Measurements from ENCODE around the gene DKKL1. TPM values are rescaled to one million over a fixed set of nuclear protein-coding genes. Genes with fewer than 3 reads are reported as not detected.

DKKL1 gene
- total RNA-seq, 1 experiment from 2014 or later, result 1.0 TPM

DNA sequence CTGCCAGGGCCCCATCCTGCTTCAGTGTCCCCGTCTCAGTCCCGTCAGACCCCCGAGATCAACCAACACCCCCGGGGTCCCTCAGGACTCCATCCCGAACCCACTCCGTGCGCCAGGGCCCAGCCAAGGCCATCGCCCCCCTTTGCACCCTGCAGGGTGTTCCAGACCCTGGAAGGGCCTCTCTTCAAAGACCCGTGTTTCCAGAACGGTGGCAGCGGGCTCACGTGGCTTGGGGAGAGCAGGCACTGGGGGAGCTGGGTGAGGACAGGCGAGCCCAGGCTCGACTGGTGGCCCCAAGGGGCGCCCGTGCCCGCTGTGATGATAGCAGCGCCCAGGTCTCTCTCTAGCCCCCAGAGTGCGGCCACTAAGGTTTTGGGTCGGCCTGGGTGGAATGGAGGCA lies 25.7 kb downstream of the DKKL1 start:
- no peaks in the 10 kb centered on the region for H3K27me3 ChIP-seq (ENCODE audit: insufficient read depth, low read length)
- no peak for DNase-seq (ENCODE audit: low read depth, low spot score)
- peaks cover 3 to 10% of the 10 kb centered on the region in 2 experiments; a peak in 3 of 4 replicates for H3K4me1 ChIP-seq (ENCODE audit: control insufficient read depth in 1 of 2, insufficient read depth in 2 of 2, low read length in 2 of 2)
- BruUV-seq (replicated peaks), result no TSS peak
- no peak overlapping the region for H3K4me2 ChIP-seq (ENCODE audit: low read length)
- no peaks in the 10 kb centered on the region for H4K20me1 ChIP-seq (ENCODE audit: insufficient read depth)
- POLR2A ChIA-PET, result no interaction called here
- H2AFZ ChIP-seq (ENCODE audit: low read depth, low read length, poor library complexity, severe bottlenecking), result no peak overlapping the region
- no peaks in the 10 kb centered on the region for H3K9me2 ChIP-seq (ENCODE audit: insufficient read depth)
- intact Hi-C loops (cut with micrococcal nuclease), result no loop called here
- no peak overlapping the region for H3K4me3 ChIP-seq (replicated peaks in 1 of 2; ENCODE audit: low read depth in 1 of 2, low read length in 2 of 2)
- H3K9me3 ChIP-seq (ENCODE audit: control insufficient read depth in 1 of 2, insufficient read depth in 1 of 2, low read depth in 1 of 2, low read length in 2 of 2), result no peaks in the 10 kb centered on the region
- no peak for ATAC-seq
- CTCF ChIA-PET, result no interaction called here
- H3K9ac ChIP-seq (ENCODE audit: low read length), result no peak overlapping the region
- no peaks in the 10 kb centered on the region for H3K36me3 ChIP-seq (ENCODE audit: control insufficient read depth in 1 of 2, insufficient read depth in 2 of 2, low read length in 2 of 2)
- H3K79me2 ChIP-seq (ENCODE audit: insufficient read depth, low read length), result no peaks in the 10 kb centered on the region
- no peak overlapping the region for H3K27ac ChIP-seq (ENCODE audit: low read depth, low read length)
- RAD21 ChIA-PET (ENCODE audit: low non-redundant PET in 1 of 2, low total read pairs in 2 of 2, uncharacterized antibody in 2 of 2, unreplicated experiment in 2 of 2), result no interaction called here
- TF ChIP-seq, protein P1, sequence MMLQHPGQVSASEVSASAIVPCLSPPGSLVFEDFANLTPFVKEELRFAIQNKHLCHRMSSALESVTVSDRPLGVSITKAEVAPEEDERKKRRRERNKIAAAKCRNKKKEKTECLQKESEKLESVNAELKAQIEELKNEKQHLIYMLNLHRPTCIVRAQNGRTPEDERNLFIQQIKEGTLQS (IDR thresholded peaks at IDR 0.05), result no peak
- TF ChIP-seq TCF7L2 (IDR thresholded peaks at IDR 0.05; ENCODE audit: borderline replicate concordance, extremely low read depth, insufficient read depth, insufficient read length) (no peak), POLR2AphosphoS5 (IDR thresholded peaks at IDR 0.05; ENCODE audit: low read depth, low read length) (no peak), POLR2A (IDR thresholded peaks at IDR 0.05; ENCODE audit: borderline replicate concordance, extremely low read depth, insufficient read depth, insufficient read length) (no peak), CEBPB (IDR thresholded peaks at IDR 0.05; ENCODE audit: low read depth) (no peak)

GRCh38 chr19:49390131-49390928 lies 26.7 kb downstream of the DKKL1 start:
- POLR2A ChIA-PET, result no interaction called here
- TF ChIP-seq ZFX (IDR thresholded peaks at IDR 0.05), result no peak
- no peak for TF ChIP-seq POLR2A (IDR thresholded peaks at IDR 0.05; ENCODE audit: borderline replicate concordance, extremely low read depth, insufficient read depth, insufficient read length)
- TF ChIP-seq TCF7L2 (IDR thresholded peaks at IDR 0.05; ENCODE audit: borderline replicate concordance, extremely low read depth, insufficient read depth, insufficient read length), result no peak
- TF ChIP-seq JUND (IDR thresholded peaks at IDR 0.05), result no peak
- TF ChIP-seq YY1 (IDR thresholded peaks at IDR 0.05; ENCODE audit: extremely low read depth, insufficient replicate concordance, low read depth, low read length), result no peak
- TF ChIP-seq POLR2AphosphoS5 (IDR thresholded peaks at IDR 0.05; ENCODE audit: low read depth, low read length), result no peak
- TF ChIP-seq, protein P2, sequence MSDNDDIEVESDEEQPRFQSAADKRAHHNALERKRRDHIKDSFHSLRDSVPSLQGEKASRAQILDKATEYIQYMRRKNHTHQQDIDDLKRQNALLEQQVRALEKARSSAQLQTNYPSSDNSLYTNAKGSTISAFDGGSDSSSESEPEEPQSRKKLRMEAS (IDR thresholded peaks at IDR 0.05), result no peak
- TF ChIP-seq EZH2phosphoT487 (IDR thresholded peaks at IDR 0.05; ENCODE audit: borderline replicate concordance), result no peak
- TF ChIP-seq CEBPB (IDR thresholded peaks at IDR 0.05; ENCODE audit: low read depth), result no peak
- no peak for TF ChIP-seq SIN3A (IDR thresholded peaks at IDR 0.05; ENCODE audit: low read depth)

More at GRCh38 chr19:49390131-49390928, 26.7 kb downstream of the DKKL1 start:
- no TSS peak for BruUV-seq (replicated peaks)
- no peaks in the 10 kb centered on the region for H3K79me2 ChIP-seq (ENCODE audit: insufficient read depth, low read length)
- no peak overlapping the region for H2AFZ ChIP-seq (ENCODE audit: low read depth, low read length, poor library complexity, severe bottlenecking)
- H4K20me1 ChIP-seq (ENCODE audit: insufficient read depth), result no peaks in the 10 kb centered on the region
- RAD21 ChIA-PET (ENCODE audit: low non-redundant PET in 1 of 2, low total read pairs in 2 of 2, uncharacterized antibody in 2 of 2, unreplicated experiment in 2 of 2), result interaction anchor here in 1 of 2 experiments (1.4 to 2.0 kb wide), 2 partner anchors 27 to 52 kb away, joined by 3 to 5 read pairs; partner anchors contain the start of gene DKKL1
- H3K4me2 ChIP-seq (ENCODE audit: low read length), result no peak overlapping the region
- intact Hi-C loops (cut with micrococcal nuclease), result no loop called here
- no peaks in the 10 kb centered on the region for H3K36me3 ChIP-seq (ENCODE audit: control insufficient read depth in 1 of 2, insufficient read depth in 2 of 2, low read length in 2 of 2)
- no peak overlapping the region for H3K9ac ChIP-seq (ENCODE audit: low read length)
- H3K27ac ChIP-seq (ENCODE audit: low read depth, low read length), result no peak overlapping the region
- peaks cover 3 to 10% of the 10 kb centered on the region in 2 experiments; a peak in 3 of 4 replicates for H3K4me1 ChIP-seq (ENCODE audit: control insufficient read depth in 1 of 2, insufficient read depth in 2 of 2, low read length in 2 of 2)
- no peak overlapping the region for H3K4me3 ChIP-seq (replicated peaks in 1 of 2; ENCODE audit: low read depth in 1 of 2, low read length in 2 of 2)
- no peaks in the 10 kb centered on the region for H3K9me3 ChIP-seq (ENCODE audit: control insufficient read depth in 1 of 2, insufficient read depth in 1 of 2, low read depth in 1 of 2, low read length in 2 of 2)
- no peaks in the 10 kb centered on the region for H3K9me2 ChIP-seq (ENCODE audit: insufficient read depth)
- CTCF ChIA-PET, result interaction anchor here (1.4 to 2.2 kb wide), 2 partner anchors 19 to 36 kb away, joined by 5 to 12 read pairs; partner anchors contain the start of gene GFY
- H3K27me3 ChIP-seq (ENCODE audit: insufficient read depth, low read length), result no peaks in the 10 kb centered on the region
- DNase-seq (ENCODE audit: low read depth, low spot score), result no peak
- ATAC-seq, result no peak
